ENCODE measurements around the gene DDX55.

DDX55 gene

DNA sequence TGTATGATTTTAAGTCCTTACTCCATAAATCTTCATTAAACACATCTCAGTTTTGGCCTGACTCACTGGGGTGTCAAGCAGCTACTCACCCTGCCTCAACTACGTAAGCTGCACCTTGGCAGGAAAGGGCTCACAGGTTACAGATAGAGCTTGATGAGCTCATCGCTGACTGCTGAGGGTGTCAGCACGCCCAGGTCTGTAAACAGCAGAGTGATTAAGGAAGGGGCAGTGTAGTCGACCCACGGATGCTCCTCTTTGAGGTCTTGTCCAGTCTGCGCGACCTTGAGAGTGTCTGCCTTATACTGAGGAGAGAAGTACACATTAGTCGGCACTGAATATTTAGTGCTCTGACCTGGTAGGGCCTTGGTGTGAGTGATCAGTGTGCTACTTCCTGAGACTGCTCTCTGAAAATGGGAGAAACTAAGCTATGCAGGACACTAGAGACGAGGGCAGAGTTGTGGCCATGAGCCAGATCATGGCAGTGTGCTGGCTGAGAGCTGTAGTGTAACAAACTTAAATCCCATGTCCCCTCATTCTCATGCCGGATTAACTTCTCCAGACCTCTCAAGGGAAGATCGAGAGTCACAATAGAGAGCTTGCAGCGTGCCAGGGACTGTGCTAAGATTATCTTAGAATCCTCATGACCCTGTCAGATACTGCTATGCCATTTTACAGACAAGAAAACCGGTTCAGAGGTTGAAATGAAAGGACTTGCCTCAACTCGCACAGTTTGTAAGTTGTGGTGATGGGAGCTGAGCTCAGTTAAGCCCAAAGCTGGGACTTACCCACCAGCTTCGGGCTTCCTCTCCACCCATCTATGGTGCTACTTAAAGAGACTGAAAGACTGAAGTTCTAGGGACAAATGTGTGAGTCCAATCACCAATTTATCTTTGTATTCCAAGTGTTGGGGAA is 20.0 kb downstream of the DDX55 start:
- TF ChIP-seq SIN3A (IDR thresholded peaks at IDR 0.05; ENCODE audit: borderline replicate concordance, insufficient read depth, low read length) = no peak
- no peak; the same call in 1 of the 2 replicates for TF ChIP-seq POLR2AphosphoS5 (IDR thresholded peaks at IDR 0.05; ENCODE audit: low read depth, low read length)
- TF ChIP-seq FOXP2 (optimal IDR thresholded peaks at IDR 0.05; ENCODE audit: borderline replicate concordance, extremely low read depth, extremely low read length, insufficient read depth) = no peak
- no peak for TF ChIP-seq TAF1 (IDR thresholded peaks at IDR 0.05; ENCODE audit: borderline replicate concordance, insufficient read depth, low read length)
- TF ChIP-seq, protein P1, sequence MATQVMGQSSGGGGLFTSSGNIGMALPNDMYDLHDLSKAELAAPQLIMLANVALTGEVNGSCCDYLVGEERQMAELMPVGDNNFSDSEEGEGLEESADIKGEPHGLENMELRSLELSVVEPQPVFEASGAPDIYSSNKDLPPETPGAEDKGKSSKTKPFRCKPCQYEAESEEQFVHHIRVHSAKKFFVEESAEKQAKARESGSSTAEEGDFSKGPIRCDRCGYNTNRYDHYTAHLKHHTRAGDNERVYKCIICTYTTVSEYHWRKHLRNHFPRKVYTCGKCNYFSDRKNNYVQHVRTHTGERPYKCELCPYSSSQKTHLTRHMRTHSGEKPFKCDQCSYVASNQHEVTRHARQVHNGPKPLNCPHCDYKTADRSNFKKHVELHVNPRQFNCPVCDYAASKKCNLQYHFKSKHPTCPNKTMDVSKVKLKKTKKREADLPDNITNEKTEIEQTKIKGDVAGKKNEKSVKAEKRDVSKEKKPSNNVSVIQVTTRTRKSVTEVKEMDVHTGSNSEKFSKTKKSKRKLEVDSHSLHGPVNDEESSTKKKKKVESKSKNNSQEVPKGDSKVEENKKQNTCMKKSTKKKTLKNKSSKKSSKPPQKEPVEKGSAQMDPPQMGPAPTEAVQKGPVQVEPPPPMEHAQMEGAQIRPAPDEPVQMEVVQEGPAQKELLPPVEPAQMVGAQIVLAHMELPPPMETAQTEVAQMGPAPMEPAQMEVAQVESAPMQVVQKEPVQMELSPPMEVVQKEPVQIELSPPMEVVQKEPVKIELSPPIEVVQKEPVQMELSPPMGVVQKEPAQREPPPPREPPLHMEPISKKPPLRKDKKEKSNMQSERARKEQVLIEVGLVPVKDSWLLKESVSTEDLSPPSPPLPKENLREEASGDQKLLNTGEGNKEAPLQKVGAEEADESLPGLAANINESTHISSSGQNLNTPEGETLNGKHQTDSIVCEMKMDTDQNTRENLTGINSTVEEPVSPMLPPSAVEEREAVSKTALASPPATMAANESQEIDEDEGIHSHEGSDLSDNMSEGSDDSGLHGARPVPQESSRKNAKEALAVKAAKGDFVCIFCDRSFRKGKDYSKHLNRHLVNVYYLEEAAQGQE (IDR thresholded peaks at IDR 0.05; ENCODE audit: insufficient read depth in 1 of 2, low read depth in 2 of 2, low read length in 2 of 2) = no peak

DNA sequence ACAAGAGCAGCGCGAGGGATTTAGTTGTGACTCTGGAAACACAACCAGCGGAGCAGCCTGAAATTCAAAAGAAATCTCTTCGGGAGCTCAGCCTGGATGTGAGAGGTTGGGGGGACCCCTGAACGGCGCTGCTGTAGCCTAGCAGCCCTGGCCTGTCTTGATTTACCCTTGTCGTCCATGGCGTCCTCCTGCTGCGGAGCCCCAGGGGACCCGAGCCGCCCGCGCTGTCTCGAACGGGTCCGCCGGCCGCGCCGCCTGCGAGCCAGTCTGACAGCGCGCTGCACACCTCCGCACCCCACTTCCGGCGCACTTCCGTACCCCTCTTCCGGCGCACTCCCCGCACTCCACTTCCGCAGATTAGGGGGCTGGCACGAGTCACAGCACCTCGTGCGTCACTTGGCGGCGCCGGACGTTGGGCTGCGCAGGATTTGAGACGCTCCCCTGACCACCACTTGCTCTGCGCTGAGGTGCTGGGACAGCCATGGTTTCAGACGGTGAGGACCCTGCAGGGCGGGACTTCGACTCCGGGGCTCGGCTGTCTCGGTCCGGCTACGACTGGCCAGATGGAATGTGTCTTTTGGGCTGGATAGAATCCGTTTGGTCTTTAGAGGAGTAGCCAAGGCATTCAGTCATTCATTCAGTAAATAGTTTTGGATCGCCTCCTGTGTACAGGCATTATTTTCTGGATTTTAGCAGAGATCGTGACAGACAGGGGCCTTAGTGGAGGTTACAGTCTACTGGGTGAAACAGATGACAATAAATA is 31.7 kb downstream of the DDX55 start, which contains the start of the genes EIF2B1 and GTF2H3:
Gene EIF2B1, minus strand, starts transcription at position 308 of the 763 bp plus-strand sequence. Its CDS starts 129 bp downstream, at position 179.
Gene GTF2H3, plus strand, starts transcription at position 451 of the 763 bp plus-strand sequence. Its CDS starts 31 bp downstream, at position 482.
- TF ChIP-seq FOXP2 (optimal IDR thresholded peaks at IDR 0.05; ENCODE audit: borderline replicate concordance, extremely low read depth, extremely low read length, insufficient read depth) (peak; percentile 97), POLR2AphosphoS5 (IDR thresholded peaks at IDR 0.05; ENCODE audit: low read depth, low read length) (peak; percentile 100), TAF1 (IDR thresholded peaks at IDR 0.05; ENCODE audit: borderline replicate concordance, insufficient read depth, low read length) (peak; percentile 97), SIN3A (IDR thresholded peaks at IDR 0.05; ENCODE audit: borderline replicate concordance, insufficient read depth, low read length) (peak; percentile 70; the same call in 1 of the 2 replicates)
- TF ChIP-seq, protein P1 (IDR thresholded peaks at IDR 0.05; ENCODE audit: insufficient read depth in 1 of 2, low read depth in 2 of 2, low read length in 2 of 2) = peak; percentile 58 to 61; a peak in 2 of 4 replicates

DNA sequence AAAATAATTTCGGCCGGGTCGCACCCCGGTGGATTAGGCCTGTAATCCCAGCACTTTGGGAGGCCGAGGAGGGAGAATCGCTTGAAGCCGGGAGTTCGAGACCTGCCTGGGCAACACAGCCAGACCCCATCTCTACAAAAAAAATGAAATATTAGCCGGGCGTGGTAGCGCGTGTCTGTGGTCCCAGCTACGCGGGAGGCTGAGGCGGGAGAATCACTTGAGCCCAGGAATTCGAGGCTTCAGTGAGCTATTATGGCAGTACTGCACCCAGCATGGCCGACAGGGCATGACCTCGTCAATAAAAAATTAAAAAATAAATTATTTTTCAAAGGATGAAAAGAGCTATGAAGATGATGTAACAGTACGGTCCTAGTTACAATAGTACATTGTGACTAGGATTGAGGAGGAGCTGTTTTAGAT is 32.3 kb downstream of the DDX55 start:
- no peak for TF ChIP-seq FOXP2 (optimal IDR thresholded peaks at IDR 0.05; ENCODE audit: borderline replicate concordance, extremely low read depth, extremely low read length, insufficient read depth)
- no peak for TF ChIP-seq POLR2AphosphoS5 (IDR thresholded peaks at IDR 0.05; ENCODE audit: low read depth, low read length)
- TF ChIP-seq TAF1 (IDR thresholded peaks at IDR 0.05; ENCODE audit: borderline replicate concordance, insufficient read depth, low read length) = no peak
- TF ChIP-seq, protein P1 (IDR thresholded peaks at IDR 0.05; ENCODE audit: insufficient read depth in 1 of 2, low read depth in 2 of 2, low read length in 2 of 2) = no peak
- no peak for TF ChIP-seq SIN3A (IDR thresholded peaks at IDR 0.05; ENCODE audit: borderline replicate concordance, insufficient read depth, low read length)

DNA sequence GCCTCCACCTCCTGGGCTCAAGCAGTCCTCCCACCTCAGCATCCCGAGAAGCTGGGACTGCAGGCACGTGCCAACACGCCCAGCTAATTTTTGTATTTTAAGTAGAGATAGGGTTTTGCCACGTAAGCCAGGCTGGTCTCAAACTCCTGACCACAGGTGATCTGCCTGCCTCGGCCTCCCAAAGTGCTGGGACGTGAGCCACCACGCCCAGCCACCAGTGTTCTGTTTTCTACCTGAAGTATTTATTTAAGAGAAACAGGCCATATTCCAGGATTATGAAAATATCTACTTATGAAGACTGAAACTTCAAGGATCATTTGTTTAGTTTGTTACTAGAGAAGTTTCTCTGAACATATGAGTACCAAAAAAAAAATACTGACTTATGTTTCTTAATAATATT is 42.0 kb downstream of the DDX55 start:
- TF ChIP-seq POLR2AphosphoS5 (IDR thresholded peaks at IDR 0.05; ENCODE audit: low read depth, low read length) = no peak
- no peak for TF ChIP-seq SIN3A (IDR thresholded peaks at IDR 0.05; ENCODE audit: borderline replicate concordance, insufficient read depth, low read length)
- TF ChIP-seq FOXP2 (optimal IDR thresholded peaks at IDR 0.05; ENCODE audit: borderline replicate concordance, extremely low read depth, extremely low read length, insufficient read depth) = no peak
- TF ChIP-seq, protein P1 (IDR thresholded peaks at IDR 0.05; ENCODE audit: insufficient read depth in 1 of 2, low read depth in 2 of 2, low read length in 2 of 2) = no peak
- TF ChIP-seq TAF1 (IDR thresholded peaks at IDR 0.05; ENCODE audit: borderline replicate concordance, insufficient read depth, low read length) = no peak
